CD4-positive, alpha-beta memory T cell (primary cell): ENCODE measurements around the gene VRK3. TPM values are rescaled to one million over a fixed set of nuclear protein-coding genes. Genes with fewer than 3 reads are reported as not detected.
A peak's percentile ranks its signal among the peaks of the same experiment; 100 is the strongest.

Experiments used
- CTCF ChIA-PET: fragments of 350-600 bp; sonication (Branson Sonifier 250); formaldehyde crosslinking; loops from one replicate; lab custom pipeline; 2021; ENCODE audit warnings: inconsistent platforms; ENCODE audit not compliant: partially characterized antibody; lab: Charles Lee
- POLR2A ChIA-PET: fragments of 350-600 bp; sonication (Branson Sonifier 250); formaldehyde crosslinking; loops from one replicate; lab custom pipeline; 2021; ENCODE audit not compliant: partially characterized antibody; lab: Charles Lee
- DNase-seq, 5 donors: peaks; one replicate each; pipeline versions ENCODE4 v3.0.0 to v3.0.0-alpha.2; 2020 to 2022; ENCODE audit warnings: mixed read lengths in 1 of 5
- H3K27ac ChIP-seq: one replicate; pipeline ENCODE4 v1.7.0; 2013; ENCODE audit warnings: low read depth, low read length
- H3K27me3 ChIP-seq: 2 replicates; pipeline ENCODE4 v1.7.0; 2013; ENCODE audit warnings: mild to moderate bottlenecking, low read length, moderate library complexity; ENCODE audit not compliant: insufficient read depth
- H3K36me3 ChIP-seq: 2 replicates; pipeline ENCODE4 v1.7.0; 2013; ENCODE audit warnings: mild to moderate bottlenecking, low read length, moderate library complexity; ENCODE audit not compliant: insufficient read depth
- H3K4me1 ChIP-seq: 2 replicates; pipeline ENCODE4 v1.7.0; 2013; ENCODE audit warnings: mild to moderate bottlenecking, low read length, moderate library complexity; ENCODE audit not compliant: insufficient read depth
- H3K4me3 ChIP-seq, 2 donors: one replicate each; pipeline ENCODE4 v1.7.0; 2013; ENCODE audit warnings: low read length in 2 of 2, mild to moderate bottlenecking in 1 of 2
- H3K9me3 ChIP-seq, 2 donors: one replicate each; pipeline ENCODE4 v1.7.0; 2013; ENCODE audit warnings: low read length in 2 of 2, control low read depth in 1 of 2; ENCODE audit not compliant: control insufficient read depth in 1 of 2
- H3K27ac Mint-ChIP-seq, 7 donors: one replicate each; pipeline ENCODE4 v1.8.0; 2020 to 2021; ENCODE audit warnings: mixed read lengths in 7 of 7, mild to moderate bottlenecking in 6 of 7, inconsistent platforms in 3 of 7, moderate library complexity in 3 of 7
- H3K27me3 Mint-ChIP-seq, 2 donors: one replicate each; pipeline ENCODE4 v1.8.0; 2020 to 2021; ENCODE audit warnings: mixed read lengths in 2 of 2
- H3K36me3 Mint-ChIP-seq, 2 donors: one replicate each; pipeline ENCODE4 v1.8.0; 2020 to 2021; ENCODE audit warnings: mixed read lengths in 2 of 2, inconsistent platforms in 1 of 2, mild to moderate bottlenecking in 1 of 2
- H3K4me1 Mint-ChIP-seq, 4 donors: one replicate each; pipeline ENCODE4 v1.8.0; 2020 to 2021; ENCODE audit warnings: mixed read lengths in 4 of 4, mild to moderate bottlenecking in 1 of 4
- H3K4me3 Mint-ChIP-seq, 8 donors: one replicate each; pipeline ENCODE4 v1.8.0; 2020 to 2021; ENCODE audit warnings: mixed read lengths in 8 of 8, mild to moderate bottlenecking in 7 of 8, moderate library complexity in 6 of 8, inconsistent platforms in 3 of 8
- H3K9me3 Mint-ChIP-seq, 8 donors: one replicate each; pipeline ENCODE4 v1.8.0; 2020 to 2021; ENCODE audit warnings: mixed read lengths in 8 of 8, mild to moderate bottlenecking in 5 of 8, inconsistent platforms in 3 of 8, moderate library complexity in 1 of 8
- intact Hi-C: fragments of 100-400 bp; cut with micrococcal nuclease; formaldehyde crosslinking; loops from one replicate; pipeline ENCODE4 v1.15.1; 2023
- polyA plus RNA-seq, 2 donors: library from polyadenylated mRNA; unstranded; fragments of 300-500 nt; fragmentation: Illumina TruSeq; gene quantifications; one replicate each; pipeline ENCODE4 v1.2.3, GENCODE V29; 2021
- total RNA-seq, 2 experiments: library from RNA; stranded (reverse); gene quantifications; one replicate each; pipeline ENCODE4 v1.2.3, GENCODE V29; 2021

VRK3 gene
- total and polyA plus RNA-seq, 4 experiments from 2014 or later = 85.8 to 114 (median 108) TPM

GRCh38 chr19:50046649-50047503 is 21.7 kb upstream of the VRK3 start:
- ChIA-PET POLR2A (no interaction called here), CTCF (interaction anchor here (0.5 to 2.2 kb wide), 12 partner anchors 9 to 848 kb away, joined by 3 to 15 read pairs (median 4); partner anchors contain the start of gene VRK3)
- H3K4me1 ChIP-seq = peaks cover 14% of the 10 kb centered on the region
- intact Hi-C loops = no loop called here
- Mint-ChIP-seq H3K27ac (peak overlapping the region in 3 of 7 donors; percentile 9 to 46 (median 29)), H3K27me3 (peaks cover 0 to 2% of the 10 kb centered on the region in 2 donors), H3K4me3 (no peak overlapping the region), H3K36me3 (peaks cover 53 to 57% of the 10 kb centered on the region in 2 donors), H3K9me3 (peaks cover 0 to 29% (median 24%) of the 10 kb centered on the region in 8 donors), H3K4me1 (peaks cover 9 to 18% (median 14%) of the 10 kb centered on the region in 4 donors)
- H3K27me3 ChIP-seq = no peaks in the 10 kb centered on the region
- H3K9me3 ChIP-seq = peaks cover 3 to 13% of the 10 kb centered on the region in 2 donors
- peak in 4 of 5 donors; percentile 52 to 61 (median 56) for DNase-seq
- H3K36me3 ChIP-seq = peaks cover 36% of the 10 kb centered on the region
- H3K4me3 ChIP-seq = no peak overlapping the region
- no peak overlapping the region for H3K27ac ChIP-seq

- Mint-ChIP-seq H3K4me3 (no peak overlapping the region), H3K27ac (peak overlapping the region in 1 of 7 donors; percentile 59), H3K9me3 (peaks cover 0 to 29% (median 24%) of the 10 kb centered on the region in 8 donors), H3K36me3 (peaks cover 72 to 77% of the 10 kb centered on the region in 2 donors), H3K27me3 (no peaks in the 10 kb centered on the region), H3K4me1 (peaks cover 0 to 4% (median 2%) of the 10 kb centered on the region in 4 donors)
- ChIA-PET CTCF (no interaction called here), POLR2A (no interaction called here)
- H3K27ac ChIP-seq = no peak overlapping the region
- H3K4me1 ChIP-seq = peaks cover 2% of the 10 kb centered on the region
- intact Hi-C loops = no loop called here
- DNase-seq = no peak
- H3K9me3 ChIP-seq = peaks cover 3 to 13% of the 10 kb centered on the region in 2 donors
- no peak overlapping the region for H3K4me3 ChIP-seq
- peaks cover 55% of the 10 kb centered on the region for H3K36me3 ChIP-seq
- no peaks in the 10 kb centered on the region for H3K27me3 ChIP-seq
These were observed 19.8 kb upstream of the VRK3 start for GRCh38 chr19:50044922-50045321.

GRCh38 chr19:50043967-50044366 is 18.8 kb upstream of the VRK3 start:
- no peak for DNase-seq
- POLR2A ChIA-PET = no interaction called here
- Histone ChIP-seq H3K36me3 (peaks cover 65% of the 10 kb centered on the region), H3K27me3 (no peaks in the 10 kb centered on the region), H3K4me3 (no peak overlapping the region), H3K27ac (no peak overlapping the region), H3K4me1 (no peaks in the 10 kb centered on the region), H3K9me3 (peaks cover 3 to 13% of the 10 kb centered on the region in 2 donors)
- H3K27me3 Mint-ChIP-seq = no peaks in the 10 kb centered on the region
- no peak overlapping the region for H3K4me3 Mint-ChIP-seq
- CTCF ChIA-PET = no interaction called here
- peak overlapping the region in 2 of 7 donors; percentile 13 to 72 for H3K27ac Mint-ChIP-seq
- peaks cover 0 to 29% (median 24%) of the 10 kb centered on the region in 8 donors for H3K9me3 Mint-ChIP-seq
- H3K36me3 Mint-ChIP-seq = peaks cover 80 to 86% of the 10 kb centered on the region in 2 donors
- intact Hi-C loops = no loop called here
- H3K4me1 Mint-ChIP-seq = peaks cover 0 to 3% (median 0%) of the 10 kb centered on the region in 4 donors

GRCh38 chr19:50042363-50043024 is 17.3 kb upstream of the VRK3 start:
- Histone ChIP-seq H3K4me1 (no peaks in the 10 kb centered on the region), H3K9me3 (peaks cover 3 to 13% of the 10 kb centered on the region in 2 donors), H3K4me3 (no peak overlapping the region), H3K27ac (no peak overlapping the region), H3K36me3 (peaks cover 65% of the 10 kb centered on the region), H3K27me3 (no peaks in the 10 kb centered on the region)
- H3K9me3 Mint-ChIP-seq = peaks cover 0 to 29% (median 22%) of the 10 kb centered on the region in 8 donors
- CTCF ChIA-PET = interaction anchor here (0.8 kb wide), 1 partner anchor 17 kb away, joined by 3 read pairs; no protein-coding TSS in a partner anchor
- POLR2A ChIA-PET = interaction anchor here (0.5 kb wide), 1 partner anchor 235 kb away, joined by 3 read pairs; no protein-coding TSS in a partner anchor
- intact Hi-C loops = no loop called here
- H3K4me1 Mint-ChIP-seq = peaks cover 0 to 1% (median 0%) of the 10 kb centered on the region in 4 donors
- H3K36me3 Mint-ChIP-seq = peaks cover 77 to 89% of the 10 kb centered on the region in 2 donors
- H3K4me3 Mint-ChIP-seq = no peak overlapping the region
- no peaks in the 10 kb centered on the region for H3K27me3 Mint-ChIP-seq
- H3K27ac Mint-ChIP-seq = peak overlapping the region in 3 of 7 donors; percentile 7 to 82 (median 23)
- DNase-seq = no peak

- Mint-ChIP-seq H3K4me3 (no peak overlapping the region), H3K27ac (no peak overlapping the region), H3K4me1 (peaks cover 0 to 1% (median 0%) of the 10 kb centered on the region in 4 donors), H3K9me3 (peaks cover 0 to 27% (median 22%) of the 10 kb centered on the region in 8 donors), H3K27me3 (no peaks in the 10 kb centered on the region), H3K36me3 (peaks cover 71 to 85% of the 10 kb centered on the region in 2 donors)
- Histone ChIP-seq H3K9me3 (peaks cover 3 to 13% of the 10 kb centered on the region in 2 donors), H3K27ac (no peak overlapping the region), H3K4me3 (no peak overlapping the region), H3K36me3 (peaks cover 63% of the 10 kb centered on the region), H3K27me3 (no peaks in the 10 kb centered on the region), H3K4me1 (no peaks in the 10 kb centered on the region)
- intact Hi-C loops = no loop called here
- no peak for DNase-seq
- ChIA-PET CTCF (no interaction called here), POLR2A (no interaction called here)
These were observed 15.8 kb upstream of the VRK3 start for GRCh38 chr19:50040967-50041366.

GRCh38 chr19:50039968-50040367 is 14.8 kb upstream of the VRK3 start:
- Histone ChIP-seq H3K27me3 (no peaks in the 10 kb centered on the region), H3K4me1 (no peaks in the 10 kb centered on the region), H3K4me3 (no peak overlapping the region), H3K9me3 (peaks cover 0 to 4% of the 10 kb centered on the region in 2 donors), H3K36me3 (peaks cover 53% of the 10 kb centered on the region), H3K27ac (no peak overlapping the region)
- peaks cover 65 to 80% of the 10 kb centered on the region in 2 donors for H3K36me3 Mint-ChIP-seq
- no peak for DNase-seq
- peak overlapping the region in 1 of 7 donors; percentile 18 for H3K27ac Mint-ChIP-seq
- intact Hi-C loops = no loop called here
- ChIA-PET POLR2A (interaction anchor here (0.7 kb wide), 1 partner anchor 15 kb away, joined by 3 read pairs; the partner anchor contains the start of genes VRK3 and ZNF473), CTCF (no interaction called here)
- H3K9me3 Mint-ChIP-seq = peaks cover 0 to 18% (median 13%) of the 10 kb centered on the region in 8 donors
- H3K27me3 Mint-ChIP-seq = no peaks in the 10 kb centered on the region
- H3K4me1 Mint-ChIP-seq = peaks cover 0 to 3% (median under 1%) of the 10 kb centered on the region in 4 donors
- H3K4me3 Mint-ChIP-seq = no peak overlapping the region
